ENCODE data around the gene ADSS2. TPM values are rescaled to one million over a fixed set of nuclear protein-coding genes. Genes with fewer than 3 reads are reported as not detected.

Gene ADSS2
- total RNA-seq, 1 experiment from 2014 or later: 82.8 TPM

DNA sequence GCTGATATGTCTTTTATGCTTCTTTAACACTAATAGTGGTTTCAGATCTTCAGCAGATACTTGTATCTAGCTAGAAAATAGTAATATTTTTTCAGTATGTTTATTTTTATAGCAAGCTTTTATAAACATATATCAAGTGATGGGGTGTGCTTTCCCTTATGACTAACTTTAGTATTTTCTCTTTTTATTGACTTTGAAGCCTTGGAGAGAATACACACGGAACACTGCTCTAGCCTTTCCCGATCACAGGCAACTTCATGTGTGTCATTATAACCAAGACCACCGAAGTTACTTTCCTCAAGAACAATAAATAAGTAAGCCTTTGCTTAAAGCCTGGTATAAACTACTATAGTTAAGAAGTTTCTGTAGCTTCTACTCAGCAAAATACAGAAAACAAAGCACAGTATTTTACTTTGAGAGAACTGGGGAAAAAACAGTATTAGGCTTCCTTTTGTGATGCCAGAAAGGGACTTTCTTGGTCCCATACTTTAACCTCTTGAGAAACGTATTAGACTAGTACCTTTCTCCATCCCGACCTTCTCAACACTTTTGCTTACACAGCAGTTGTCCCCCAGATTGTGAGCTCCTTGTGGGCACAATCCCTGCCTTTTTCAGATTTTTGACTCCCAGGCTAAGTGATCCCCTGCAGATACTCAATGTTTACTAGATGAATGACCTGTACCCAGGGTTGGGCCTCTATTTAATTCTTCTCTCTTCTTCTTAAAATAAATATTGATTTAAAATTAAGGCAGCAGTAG lies 3.3 kb downstream of the ADSS2 start (continued):
- TF ChIP-seq, protein P1, sequence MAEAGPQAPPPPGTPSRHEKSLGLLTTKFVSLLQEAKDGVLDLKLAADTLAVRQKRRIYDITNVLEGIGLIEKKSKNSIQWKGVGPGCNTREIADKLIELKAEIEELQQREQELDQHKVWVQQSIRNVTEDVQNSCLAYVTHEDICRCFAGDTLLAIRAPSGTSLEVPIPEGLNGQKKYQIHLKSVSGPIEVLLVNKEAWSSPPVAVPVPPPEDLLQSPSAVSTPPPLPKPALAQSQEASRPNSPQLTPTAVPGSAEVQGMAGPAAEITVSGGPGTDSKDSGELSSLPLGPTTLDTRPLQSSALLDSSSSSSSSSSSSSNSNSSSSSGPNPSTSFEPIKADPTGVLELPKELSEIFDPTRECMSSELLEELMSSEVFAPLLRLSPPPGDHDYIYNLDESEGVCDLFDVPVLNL (CRISPR knock-in tag; IDR thresholded peaks at IDR 0.05; ENCODE audit: borderline replicate concordance, low read depth): no peak
- no peak for TF ChIP-seq FOXK1 (CRISPR knock-in tag; IDR thresholded peaks at IDR 0.05)

- peaks cover 64% of the 10 kb centered on the region for H3K4me1 Mint-ChIP-seq
- H3K27me3 Mint-ChIP-seq (ENCODE audit: low read depth): no peaks in the 10 kb centered on the region
- H3K27ac Mint-ChIP-seq: peak overlapping the region; percentile 94; the same call in 1 of the 2 replicates
- TF ChIP-seq ZNF423 (CRISPR knock-in tag; IDR thresholded peaks at IDR 0.05) (no peak), ZNF425 (CRISPR knock-in tag; conservative IDR thresholded peaks at IDR 0.05) (no peak), TEAD1 (CRISPR knock-in tag; IDR thresholded peaks at IDR 0.05) (no peak), FOXJ3 (CRISPR knock-in tag; IDR thresholded peaks at IDR 0.05; ENCODE audit: borderline replicate concordance) (no peak), FOXK1 (CRISPR knock-in tag; IDR thresholded peaks at IDR 0.05) (no peak), EMX1 (CRISPR knock-in tag; IDR thresholded peaks at IDR 0.05) (no peak), NFE2L1 (CRISPR knock-in tag; IDR thresholded peaks at IDR 0.05) (no peak), CREB1 (CRISPR knock-in tag; IDR thresholded peaks at IDR 0.05) (no peak), E2F1 (CRISPR knock-in tag; IDR thresholded peaks at IDR 0.05) (no peak)
- TF ChIP-seq, protein P2, sequence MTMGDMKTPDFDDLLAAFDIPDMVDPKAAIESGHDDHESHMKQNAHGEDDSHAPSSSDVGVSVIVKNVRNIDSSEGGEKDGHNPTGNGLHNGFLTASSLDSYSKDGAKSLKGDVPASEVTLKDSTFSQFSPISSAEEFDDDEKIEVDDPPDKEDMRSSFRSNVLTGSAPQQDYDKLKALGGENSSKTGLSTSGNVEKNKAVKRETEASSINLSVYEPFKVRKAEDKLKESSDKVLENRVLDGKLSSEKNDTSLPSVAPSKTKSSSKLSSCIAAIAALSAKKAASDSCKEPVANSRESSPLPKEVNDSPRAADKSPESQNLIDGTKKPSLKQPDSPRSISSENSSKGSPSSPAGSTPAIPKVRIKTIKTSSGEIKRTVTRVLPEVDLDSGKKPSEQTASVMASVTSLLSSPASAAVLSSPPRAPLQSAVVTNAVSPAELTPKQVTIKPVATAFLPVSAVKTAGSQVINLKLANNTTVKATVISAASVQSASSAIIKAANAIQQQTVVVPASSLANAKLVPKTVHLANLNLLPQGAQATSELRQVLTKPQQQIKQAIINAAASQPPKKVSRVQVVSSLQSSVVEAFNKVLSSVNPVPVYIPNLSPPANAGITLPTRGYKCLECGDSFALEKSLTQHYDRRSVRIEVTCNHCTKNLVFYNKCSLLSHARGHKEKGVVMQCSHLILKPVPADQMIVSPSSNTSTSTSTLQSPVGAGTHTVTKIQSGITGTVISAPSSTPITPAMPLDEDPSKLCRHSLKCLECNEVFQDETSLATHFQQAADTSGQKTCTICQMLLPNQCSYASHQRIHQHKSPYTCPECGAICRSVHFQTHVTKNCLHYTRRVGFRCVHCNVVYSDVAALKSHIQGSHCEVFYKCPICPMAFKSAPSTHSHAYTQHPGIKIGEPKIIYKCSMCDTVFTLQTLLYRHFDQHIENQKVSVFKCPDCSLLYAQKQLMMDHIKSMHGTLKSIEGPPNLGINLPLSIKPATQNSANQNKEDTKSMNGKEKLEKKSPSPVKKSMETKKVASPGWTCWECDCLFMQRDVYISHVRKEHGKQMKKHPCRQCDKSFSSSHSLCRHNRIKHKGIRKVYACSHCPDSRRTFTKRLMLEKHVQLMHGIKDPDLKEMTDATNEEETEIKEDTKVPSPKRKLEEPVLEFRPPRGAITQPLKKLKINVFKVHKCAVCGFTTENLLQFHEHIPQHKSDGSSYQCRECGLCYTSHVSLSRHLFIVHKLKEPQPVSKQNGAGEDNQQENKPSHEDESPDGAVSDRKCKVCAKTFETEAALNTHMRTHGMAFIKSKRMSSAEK (CRISPR knock-in tag; IDR thresholded peaks at IDR 0.05; ENCODE audit: borderline replicate concordance): no peak
- TF ChIP-seq, protein P3, sequence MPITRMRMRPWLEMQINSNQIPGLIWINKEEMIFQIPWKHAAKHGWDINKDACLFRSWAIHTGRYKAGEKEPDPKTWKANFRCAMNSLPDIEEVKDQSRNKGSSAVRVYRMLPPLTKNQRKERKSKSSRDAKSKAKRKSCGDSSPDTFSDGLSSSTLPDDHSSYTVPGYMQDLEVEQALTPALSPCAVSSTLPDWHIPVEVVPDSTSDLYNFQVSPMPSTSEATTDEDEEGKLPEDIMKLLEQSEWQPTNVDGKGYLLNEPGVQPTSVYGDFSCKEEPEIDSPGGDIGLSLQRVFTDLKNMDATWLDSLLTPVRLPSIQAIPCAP (CRISPR knock-in tag; IDR thresholded peaks at IDR 0.05): no peak
- H3K9me3 Mint-ChIP-seq: no peaks in the 10 kb centered on the region
- H3K36me3 Mint-ChIP-seq: peaks cover 6% of the 10 kb centered on the region
- peak overlapping the region; percentile 32 for H3K4me3 Mint-ChIP-seq
- POLR2A ChIA-PET: no interaction called here
- no peak for ATAC-seq
- no peak for DNase-seq (ENCODE audit: low spot score)
- CTCF ChIA-PET: no interaction called here
Measured at GRCh38 chr1:244447552-244447951, 4.2 kb downstream of the ADSS2 start.

- CTCF ChIA-PET: no interaction called here
- no peak for DNase-seq (ENCODE audit: low spot score)
- Mint-ChIP-seq H3K9me3 (no peaks in the 10 kb centered on the region), H3K36me3 (peaks cover 6% of the 10 kb centered on the region), H3K27ac (peak overlapping the region; percentile 94), H3K4me1 (peaks cover 61% of the 10 kb centered on the region), H3K4me3 (peak overlapping the region; percentile 19; the same call in 1 of the 2 replicates), H3K27me3 (ENCODE audit: low read depth) (no peaks in the 10 kb centered on the region)
- POLR2A ChIA-PET: no interaction called here
- TF ChIP-seq ZNF138 (CRISPR knock-in tag; conservative IDR thresholded peaks at IDR 0.05) (no peak), USF1 (CRISPR knock-in tag; IDR thresholded peaks at IDR 0.05) (no peak)
- ATAC-seq: no peak
Measured at GRCh38 chr1:244447024-244447423, 4.7 kb downstream of the ADSS2 start.
